DND-41 (cell line): Measurements from ENCODE around the gene VPS37D.
"Not testable (repeated sequence)": the region's sequence is repeated elsewhere in the genome, so short reads cannot be mapped to it uniquely, and the experiment has no call there.

Experiments
- ATAC-seq: fragments of 200-7000 bp; cut with Tn5 transposase; 3 replicates; pipeline ENCODE4 v1.9.1; 2021; ENCODE audit warnings: low read depth; ENCODE audit not compliant: insufficient read depth
- DNase-seq: peaks from one replicate; pipeline ENCODE4 v3.0.0-alpha.2; 2020
- H2AFZ ChIP-seq: 2 replicates; pipeline ENCODE4 v1.6.0; 2012; ENCODE audit warnings: low read depth, low read length
- H3K27ac ChIP-seq: 2 replicates; pipeline ENCODE4 v1.5.1; 2012; ENCODE audit warnings: low read length, inconsistent platforms
- H3K27me3 ChIP-seq: fragments of 200-600 bp; sonication (generic); 2 replicates; pipeline ENCODE4 v1.6.0; 2012; ENCODE audit warnings: low read length, mild to moderate bottlenecking, inconsistent platforms; ENCODE audit not compliant: insufficient read depth, poor library complexity
- H3K36me3 ChIP-seq: 2 replicates; pipeline ENCODE4 v1.5.1; 2012; ENCODE audit warnings: low read length, inconsistent platforms; ENCODE audit not compliant: insufficient read depth
- H3K4me1 ChIP-seq: 2 replicates; pipeline ENCODE4 v1.5.1; 2012; ENCODE audit warnings: mild to moderate bottlenecking, low read length; ENCODE audit not compliant: insufficient read depth
- H3K4me2 ChIP-seq: 2 replicates; pipeline ENCODE4 v1.6.0; 2012; ENCODE audit warnings: mild to moderate bottlenecking, moderate library complexity, low read length, inconsistent platforms; ENCODE audit not compliant: insufficient read depth
- H3K4me3 ChIP-seq, 2 experiments: fragments of 200-600 bp in 1 of 2; shearing (Covaris generic) in 1 of 2; 2 replicates each; pipeline ENCODE4 v1.5.1; 2012 to 2016; ENCODE audit warnings: inconsistent platforms in 2 of 2, low read length in 2 of 2, mild to moderate bottlenecking in 2 of 2, low read depth in 1 of 2, moderate library complexity in 1 of 2
- H3K79me2 ChIP-seq: 2 replicates; pipeline ENCODE4 v1.6.0; 2012; ENCODE audit warnings: low read length, inconsistent platforms; ENCODE audit not compliant: insufficient read depth
- H3K9ac ChIP-seq: 2 replicates; pipeline ENCODE4 v1.6.0; 2012; ENCODE audit warnings: low read depth, mild to moderate bottlenecking, inconsistent platforms, low read length, moderate library complexity
- H3K9me3 ChIP-seq: 2 replicates; pipeline ENCODE4 v1.5.1; 2012; ENCODE audit warnings: low read length, moderate library complexity, mild to moderate bottlenecking, inconsistent platforms; ENCODE audit not compliant: insufficient read depth, severe bottlenecking
- H4K20me1 ChIP-seq: 2 replicates; pipeline ENCODE4 v1.6.0; 2012; ENCODE audit warnings: low read length; ENCODE audit not compliant: insufficient read depth
- EZH2 ChIP-seq: IDR thresholded peaks from 3 replicates; pipeline ENCODE4 v1.6.1; 2012; ENCODE audit warnings: borderline replicate concordance, low read depth, mild to moderate bottlenecking, moderate library complexity, low read length, inconsistent platforms; ENCODE audit not compliant: severe bottlenecking
- TF ChIP-seq, protein P1 (sequence below): IDR thresholded peaks from 2 replicates; pipeline ENCODE4 v1.5.1; 2012; ENCODE audit warnings: borderline replicate concordance, low read length, moderate library complexity, mild to moderate bottlenecking; ENCODE audit not compliant: poor library complexity, severe bottlenecking; ENCODE audit errors: extremely low read depth

The VPS37D gene

DNA sequence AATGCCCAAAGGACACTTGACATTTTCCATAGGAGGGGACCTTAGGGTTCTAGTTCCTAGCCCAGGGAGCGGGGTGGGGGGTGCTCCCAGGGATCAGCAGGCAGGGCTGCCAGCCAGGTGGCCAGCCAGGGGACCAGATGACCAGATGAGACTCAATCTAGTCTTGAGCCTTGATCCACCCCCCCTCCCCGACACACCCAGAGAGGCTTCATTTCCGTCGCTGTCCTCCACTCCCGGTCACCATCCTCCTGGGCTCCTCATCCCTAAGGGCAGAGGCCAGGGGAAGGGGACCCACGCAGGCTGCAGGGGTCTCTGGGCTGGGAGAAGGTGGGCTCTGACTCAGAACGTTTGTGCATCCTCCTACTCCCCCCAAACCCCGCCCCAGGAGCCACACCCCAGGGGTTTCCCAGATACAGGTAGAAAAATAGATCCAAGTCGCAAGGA lies 50.8 kb downstream of the VPS37D start:
- no peaks in the 10 kb centered on the region for H3K36me3 ChIP-seq
- H3K4me2 ChIP-seq: no peak overlapping the region
- H3K79me2 ChIP-seq: no peaks in the 10 kb centered on the region
- peaks cover 17% of the 10 kb centered on the region for H3K27me3 ChIP-seq
- H2AFZ ChIP-seq: no peak overlapping the region
- H3K9me3 ChIP-seq: no peaks in the 10 kb centered on the region
- no peak overlapping the region for H3K27ac ChIP-seq
- H4K20me1 ChIP-seq: peaks cover 34% of the 10 kb centered on the region
- TF ChIP-seq, protein P1, sequence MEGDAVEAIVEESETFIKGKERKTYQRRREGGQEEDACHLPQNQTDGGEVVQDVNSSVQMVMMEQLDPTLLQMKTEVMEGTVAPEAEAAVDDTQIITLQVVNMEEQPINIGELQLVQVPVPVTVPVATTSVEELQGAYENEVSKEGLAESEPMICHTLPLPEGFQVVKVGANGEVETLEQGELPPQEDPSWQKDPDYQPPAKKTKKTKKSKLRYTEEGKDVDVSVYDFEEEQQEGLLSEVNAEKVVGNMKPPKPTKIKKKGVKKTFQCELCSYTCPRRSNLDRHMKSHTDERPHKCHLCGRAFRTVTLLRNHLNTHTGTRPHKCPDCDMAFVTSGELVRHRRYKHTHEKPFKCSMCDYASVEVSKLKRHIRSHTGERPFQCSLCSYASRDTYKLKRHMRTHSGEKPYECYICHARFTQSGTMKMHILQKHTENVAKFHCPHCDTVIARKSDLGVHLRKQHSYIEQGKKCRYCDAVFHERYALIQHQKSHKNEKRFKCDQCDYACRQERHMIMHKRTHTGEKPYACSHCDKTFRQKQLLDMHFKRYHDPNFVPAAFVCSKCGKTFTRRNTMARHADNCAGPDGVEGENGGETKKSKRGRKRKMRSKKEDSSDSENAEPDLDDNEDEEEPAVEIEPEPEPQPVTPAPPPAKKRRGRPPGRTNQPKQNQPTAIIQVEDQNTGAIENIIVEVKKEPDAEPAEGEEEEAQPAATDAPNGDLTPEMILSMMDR: no peak
- no peak for TF ChIP-seq EZH2
- DNase-seq (no peak), ATAC-seq (no peak)
- H3K4me1 ChIP-seq: peaks cover 18% of the 10 kb centered on the region
- no peak overlapping the region for H3K9ac ChIP-seq
- H3K4me3 ChIP-seq: no peak overlapping the region

DNA sequence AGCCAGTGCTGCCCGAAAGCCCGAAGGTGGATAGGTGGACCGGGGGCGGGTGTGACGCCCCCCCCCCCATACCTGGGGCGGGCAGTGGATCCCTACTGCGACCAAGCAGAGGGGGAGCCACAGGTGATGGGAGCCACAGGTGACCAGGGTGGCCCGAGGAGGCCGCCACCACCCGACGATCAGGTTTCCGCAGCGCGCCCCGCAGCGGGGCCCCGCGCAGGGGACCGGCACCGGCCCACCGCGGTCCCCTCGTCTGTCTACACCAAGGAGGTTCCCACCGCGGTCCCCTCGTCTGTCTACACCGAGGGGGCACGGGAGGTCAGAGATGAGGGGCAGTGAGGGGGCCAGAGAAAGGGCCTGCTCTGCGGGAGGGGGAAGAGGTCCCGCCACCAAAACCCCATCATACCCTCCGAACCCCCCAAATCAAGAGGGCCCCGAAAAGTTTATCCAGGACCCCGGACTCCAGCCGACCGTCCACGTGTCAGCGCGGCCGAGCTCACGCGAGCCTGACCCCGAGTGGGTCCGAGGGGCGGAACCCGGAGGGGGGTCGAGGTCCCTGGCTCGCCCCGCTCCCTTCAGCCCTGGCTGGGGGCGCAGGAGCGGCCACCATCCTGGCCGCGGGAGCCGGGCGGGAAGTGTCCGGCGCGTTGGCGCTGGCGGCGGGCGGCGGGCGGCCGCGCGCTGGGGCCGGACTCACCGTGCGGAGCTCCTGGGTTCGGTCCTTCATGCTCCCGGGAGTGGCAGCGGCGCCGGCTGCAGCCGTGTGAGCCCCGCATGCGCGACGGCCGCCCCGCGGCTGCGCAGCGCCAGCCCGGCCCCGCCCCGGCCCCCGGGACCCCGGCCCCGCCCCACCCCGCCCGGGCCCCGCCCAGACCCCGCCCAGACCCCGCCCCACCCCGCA lies 51.5 kb downstream of the VPS37D start, which contains the start of gene STX1A:
TSS of gene STX1A (minus strand) at position 765 of the 901 bp plus-strand sequence. CDS start at position 727, 38 bp downstream.
- no peak within 1 kb of the TSS for H3K9ac ChIP-seq
- H3K9me3 ChIP-seq: no peaks in the 10 kb centered on the region
- TF ChIP-seq, protein P1: no peak
- no peak for TF ChIP-seq EZH2
- no peak within 1 kb of the TSS for H3K4me3 ChIP-seq
- peaks cover 34% of the 10 kb centered on the region for H4K20me1 ChIP-seq
- DNase-seq (no peak), ATAC-seq (no peak)
- peaks cover 15% of the 10 kb centered on the region for H3K27me3 ChIP-seq
- no peak within 1 kb of the TSS for H2AFZ ChIP-seq
- H3K4me1 ChIP-seq: peaks cover 18% of the 10 kb centered on the region
- no peak within 1 kb of the TSS for H3K4me2 ChIP-seq
- H3K79me2 ChIP-seq: no peaks in the 10 kb centered on the region
- no peak within 1 kb of the TSS for H3K27ac ChIP-seq
- no peaks in the 10 kb centered on the region for H3K36me3 ChIP-seq

DNA sequence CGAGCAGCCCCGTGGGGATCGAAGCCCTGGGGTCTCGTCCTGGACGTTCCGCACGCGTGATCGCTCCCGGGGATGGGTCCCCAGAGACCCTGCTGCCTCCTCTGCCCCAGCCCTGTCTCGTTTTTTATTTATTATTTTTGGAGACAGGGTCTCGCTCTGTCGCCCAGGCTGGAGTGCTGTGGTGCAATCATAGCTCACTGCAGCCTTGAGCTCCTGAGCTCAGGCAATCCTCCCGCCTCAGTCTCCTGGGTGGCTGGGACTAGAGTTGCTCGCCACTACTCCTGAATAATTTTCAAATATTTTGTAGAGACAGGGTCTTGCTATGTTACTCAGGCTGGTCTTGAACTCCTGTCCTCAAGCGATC lies 52.2 kb downstream of the VPS37D start:
- Histone ChIP-seq H3K27me3 (peaks cover 15% of the 10 kb centered on the region), H4K20me1 (peaks cover 34% of the 10 kb centered on the region), H3K9me3 (no peaks in the 10 kb centered on the region), H3K36me3 (no peaks in the 10 kb centered on the region), H3K9ac (no peak overlapping the region), H3K4me3 (no peak overlapping the region), H3K4me2 (no peak overlapping the region), H3K27ac (no peak overlapping the region), H3K79me2 (no peaks in the 10 kb centered on the region), H2AFZ (no peak overlapping the region), H3K4me1 (peaks cover 18% of the 10 kb centered on the region)
- no peak for ATAC-seq
- DNase-seq: no peak
- TF ChIP-seq EZH2: no peak
- TF ChIP-seq, protein P1: no peak

DNA sequence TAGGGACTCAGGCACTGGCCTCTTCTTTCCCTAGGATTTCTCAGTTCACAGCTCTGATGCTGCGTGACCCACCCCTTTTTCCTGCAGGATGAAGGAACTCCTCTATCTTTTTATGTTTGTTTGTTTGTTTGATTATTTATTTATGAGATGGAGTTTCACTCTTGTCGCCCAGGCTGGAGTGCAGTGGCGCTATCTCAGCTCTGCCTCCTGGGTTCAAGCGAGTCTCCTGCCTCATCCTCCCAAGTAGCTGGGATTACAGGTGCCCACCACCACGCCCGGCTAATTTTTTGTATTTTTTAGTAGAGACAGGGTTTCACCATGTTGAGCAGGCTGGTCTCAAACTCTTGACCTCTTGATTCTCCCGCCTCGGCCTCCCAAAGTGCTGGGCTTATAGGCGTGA lies 52.8 kb downstream of the VPS37D start:
- not testable (repeated sequence) for H3K4me2 ChIP-seq, H3K9me3 ChIP-seq, H3K4me3 ChIP-seq, H3K9ac ChIP-seq, DNase-seq, ATAC-seq, H3K79me2 ChIP-seq, H2AFZ ChIP-seq, H3K27ac ChIP-seq, H3K36me3 ChIP-seq
- Histone ChIP-seq H3K27me3 (peaks cover 12% of the 10 kb centered on the region), H4K20me1 (peaks cover 34% of the 10 kb centered on the region), H3K4me1 (peaks cover 18% of the 10 kb centered on the region)
